MM.1S (cell line): ENCODE results near the gene AATK.

Experiments
- CTCF ChIP-seq: fragments of 300-600 bp; sonication (generic); IDR thresholded peaks from 2 replicates; pipeline ENCODE4 v1.5.1; 2016; ENCODE audit warnings: antibody characterized with exemption, low read length, mixed read lengths
- EZH2phosphoT487 ChIP-seq: fragments of 300-600 bp; sonication (generic); IDR thresholded peaks from 2 replicates; pipeline ENCODE4 v1.6.1; 2018; ENCODE audit warnings: antibody characterized with exemption, low read length

GRCh38 chr17:81153340-81153803 lies 12.6 kb downstream of the AATK start:
- TF ChIP-seq CTCF (no peak), EZH2phosphoT487 (no peak)
